ENCODE data around the gene TXNDC5.

The TXNDC5 gene

DNA sequence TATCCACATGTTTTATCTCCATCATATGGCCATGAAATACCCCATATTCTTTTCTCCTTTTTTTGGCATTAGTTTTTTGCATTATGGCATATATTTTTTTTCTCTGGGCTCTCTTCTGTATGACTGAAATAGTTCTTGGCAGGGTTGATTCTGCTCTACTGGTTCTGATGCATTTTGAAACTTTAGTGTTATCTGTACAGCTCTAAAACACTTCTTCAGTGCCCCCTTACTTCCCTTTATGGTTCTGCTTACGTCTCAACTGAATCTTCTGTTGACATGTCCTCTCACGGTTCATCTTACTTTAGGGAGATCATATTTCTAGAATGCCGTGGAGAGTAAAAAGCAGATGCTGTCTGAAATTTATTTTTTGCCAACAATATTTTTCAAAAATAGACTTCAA is 23.2 kb upstream of the TXNDC5 start:
- Histone ChIP-seq H3K27ac (no peak overlapping the region), H3K27me3 (no peaks in the 10 kb centered on the region), H3K4me1 (no peaks in the 10 kb centered on the region), H3K4me3 (no peak overlapping the region), H3K36me3 (no peaks in the 10 kb centered on the region), H3K9me3 (no peaks in the 10 kb centered on the region)
- TF ChIP-seq, protein P1, sequence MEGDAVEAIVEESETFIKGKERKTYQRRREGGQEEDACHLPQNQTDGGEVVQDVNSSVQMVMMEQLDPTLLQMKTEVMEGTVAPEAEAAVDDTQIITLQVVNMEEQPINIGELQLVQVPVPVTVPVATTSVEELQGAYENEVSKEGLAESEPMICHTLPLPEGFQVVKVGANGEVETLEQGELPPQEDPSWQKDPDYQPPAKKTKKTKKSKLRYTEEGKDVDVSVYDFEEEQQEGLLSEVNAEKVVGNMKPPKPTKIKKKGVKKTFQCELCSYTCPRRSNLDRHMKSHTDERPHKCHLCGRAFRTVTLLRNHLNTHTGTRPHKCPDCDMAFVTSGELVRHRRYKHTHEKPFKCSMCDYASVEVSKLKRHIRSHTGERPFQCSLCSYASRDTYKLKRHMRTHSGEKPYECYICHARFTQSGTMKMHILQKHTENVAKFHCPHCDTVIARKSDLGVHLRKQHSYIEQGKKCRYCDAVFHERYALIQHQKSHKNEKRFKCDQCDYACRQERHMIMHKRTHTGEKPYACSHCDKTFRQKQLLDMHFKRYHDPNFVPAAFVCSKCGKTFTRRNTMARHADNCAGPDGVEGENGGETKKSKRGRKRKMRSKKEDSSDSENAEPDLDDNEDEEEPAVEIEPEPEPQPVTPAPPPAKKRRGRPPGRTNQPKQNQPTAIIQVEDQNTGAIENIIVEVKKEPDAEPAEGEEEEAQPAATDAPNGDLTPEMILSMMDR (IDR thresholded peaks at IDR 0.05) = no peak
- intact Hi-C loops (cut with DNase I; ENCODE audit: low total_unique reads) = no loop called here
- DNase-seq = no peak

DNA sequence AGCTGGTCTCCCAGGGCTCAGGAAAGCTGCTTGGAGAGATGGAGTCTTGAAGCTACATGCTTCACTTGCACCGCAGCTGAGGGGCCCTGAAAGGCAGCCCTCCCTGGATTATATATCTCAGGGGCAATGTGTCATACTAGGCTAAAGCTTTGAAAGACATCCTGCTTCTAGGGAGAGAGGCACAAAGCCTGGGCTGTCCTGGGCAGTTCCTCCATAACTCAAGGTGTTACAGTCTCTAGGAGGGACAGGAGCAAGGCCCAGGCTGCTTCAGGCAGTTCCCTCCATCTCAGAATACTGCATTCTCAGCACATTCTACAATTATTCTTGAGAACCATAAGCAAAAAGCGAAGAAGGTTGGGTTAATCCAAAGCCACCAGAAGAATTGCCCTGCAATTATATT is 22.0 kb upstream of the TXNDC5 start:
- intact Hi-C loops (cut with DNase I; ENCODE audit: low total_unique reads) = no loop called here
- no peak overlapping the region for H3K4me3 ChIP-seq
- H3K9me3 ChIP-seq = no peaks in the 10 kb centered on the region
- no peak overlapping the region for H3K27ac ChIP-seq
- DNase-seq = no peak
- H3K27me3 ChIP-seq = no peaks in the 10 kb centered on the region
- TF ChIP-seq, protein P1 (IDR thresholded peaks at IDR 0.05) = no peak
- no peaks in the 10 kb centered on the region for H3K36me3 ChIP-seq
- no peaks in the 10 kb centered on the region for H3K4me1 ChIP-seq

DNA sequence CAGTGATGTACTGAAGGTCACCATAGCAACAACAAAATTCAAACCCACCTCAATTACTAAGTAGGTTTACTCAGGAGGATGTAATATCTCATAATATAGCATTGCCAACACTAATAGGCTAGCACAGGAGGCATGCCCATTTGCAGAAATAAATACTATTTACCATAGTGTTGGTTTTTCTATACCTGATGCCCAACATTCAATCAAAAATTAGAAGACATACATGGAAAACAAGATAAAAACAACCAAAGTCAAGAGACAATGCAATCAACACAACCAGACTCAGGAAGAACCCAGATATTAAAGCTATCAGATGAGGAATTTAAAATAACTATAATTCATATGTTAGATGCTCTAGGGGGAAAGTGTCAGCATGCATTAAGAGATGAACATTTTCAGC is 14.3 kb upstream of the TXNDC5 start:
- DNase-seq = no peak
- intact Hi-C loops (cut with DNase I; ENCODE audit: low total_unique reads) = no loop called here

DNA sequence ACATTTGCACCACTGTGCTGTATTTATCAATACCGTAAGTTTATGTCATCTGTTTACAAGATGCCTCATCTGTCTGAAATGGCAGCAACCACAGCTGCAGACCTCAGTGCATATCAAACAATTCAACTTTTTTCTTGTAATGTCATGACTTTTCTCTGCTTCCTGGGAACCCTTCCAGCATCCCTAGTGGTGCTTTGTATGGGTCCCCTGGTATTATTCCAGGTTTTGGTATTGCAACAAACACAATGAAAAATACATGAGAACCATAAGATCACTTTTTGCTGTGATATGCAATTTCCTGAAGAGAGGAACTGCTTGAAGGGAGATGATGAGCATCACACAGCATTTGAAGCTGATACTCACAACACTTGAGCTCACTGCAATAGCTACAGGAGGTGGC is 12.0 kb upstream of the TXNDC5 start:
- no peak for DNase-seq
- TF ChIP-seq, protein P1 (IDR thresholded peaks at IDR 0.05) = no peak
- Histone ChIP-seq H3K36me3 (no peaks in the 10 kb centered on the region), H3K27ac (no peak overlapping the region), H3K9me3 (peaks cover 0 to 17% (median 17%) of the 10 kb centered on the region in 3 donors), H3K27me3 (peaks cover 0 to 2% of the 10 kb centered on the region in 2 donors), H3K4me1 (no peaks in the 10 kb centered on the region), H3K4me3 (no peak overlapping the region)
- intact Hi-C loops (cut with DNase I; ENCODE audit: low total_unique reads) = no loop called here

More for the DNA sequence above, 14.3 kb upstream of the TXNDC5 start:
- Histone ChIP-seq H3K9me3 (peaks cover 0 to 17% (median 17%) of the 10 kb centered on the region in 3 donors), H3K4me1 (no peaks in the 10 kb centered on the region), H3K27me3 (no peaks in the 10 kb centered on the region), H3K27ac (no peak overlapping the region), H3K36me3 (no peaks in the 10 kb centered on the region), H3K4me3 (no peak overlapping the region)
- TF ChIP-seq, protein P1 (IDR thresholded peaks at IDR 0.05) = no peak

DNA sequence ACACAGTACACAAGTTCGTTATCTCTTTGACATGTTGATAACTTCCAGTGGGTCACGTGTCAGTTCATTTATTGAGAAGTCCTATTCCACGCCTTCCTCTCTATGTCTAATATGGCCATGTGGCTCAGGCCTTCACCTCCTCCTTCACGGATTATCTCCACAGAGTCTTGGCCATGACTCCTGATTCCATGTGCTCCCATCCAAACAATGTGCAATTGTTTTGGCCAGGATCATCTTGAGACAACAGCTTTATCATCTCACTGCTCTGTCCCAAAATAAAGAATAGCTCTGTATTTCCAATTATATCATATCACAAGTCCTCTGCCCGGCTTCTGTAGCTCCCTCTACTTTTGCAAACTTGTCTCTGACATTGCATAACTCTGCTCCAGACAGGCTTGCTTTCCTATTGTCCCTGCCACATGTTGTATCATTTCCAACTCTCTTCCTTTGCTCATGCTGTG is 11.1 kb upstream of the TXNDC5 start:
- no peaks in the 10 kb centered on the region for H3K36me3 ChIP-seq
- no peak overlapping the region for H3K4me3 ChIP-seq
- H3K4me1 ChIP-seq = no peaks in the 10 kb centered on the region
- no peak overlapping the region for H3K27ac ChIP-seq
- peaks cover 0 to 2% of the 10 kb centered on the region in 2 donors for H3K27me3 ChIP-seq
- TF ChIP-seq, protein P1 (IDR thresholded peaks at IDR 0.05) = no peak
- peaks cover 0 to 17% (median 17%) of the 10 kb centered on the region in 3 donors for H3K9me3 ChIP-seq
- DNase-seq = no peak
- intact Hi-C loops (cut with DNase I; ENCODE audit: low total_unique reads) = no loop called here

DNA sequence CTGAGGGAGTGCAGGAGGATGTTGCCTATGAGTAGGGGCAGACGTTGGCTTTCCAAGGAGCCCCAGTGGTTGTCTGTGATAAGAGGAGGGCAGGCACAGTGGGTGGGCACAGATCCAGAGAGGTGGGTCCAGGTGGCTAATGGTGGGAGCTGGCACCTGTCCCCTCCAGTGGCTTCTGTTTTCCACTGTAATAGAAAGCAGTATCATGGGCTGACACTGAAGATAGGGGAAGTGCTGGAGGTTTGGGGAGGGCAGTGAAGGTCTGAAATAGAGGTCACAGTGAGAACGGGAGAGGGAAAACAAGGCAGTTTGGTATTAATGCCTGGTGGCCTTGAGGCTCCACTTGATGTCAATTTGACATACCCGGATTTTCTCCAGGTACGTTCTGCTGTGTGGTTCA is 10.5 kb upstream of the TXNDC5 start:
- Histone ChIP-seq H3K36me3 (no peaks in the 10 kb centered on the region), H3K27ac (no peak overlapping the region), H3K9me3 (peaks cover 0 to 15% (median 15%) of the 10 kb centered on the region in 3 donors), H3K4me3 (no peak overlapping the region), H3K4me1 (no peaks in the 10 kb centered on the region), H3K27me3 (peaks cover 0 to 2% of the 10 kb centered on the region in 2 donors)
- no peak for DNase-seq
- intact Hi-C loops (cut with DNase I; ENCODE audit: low total_unique reads) = no loop called here
- TF ChIP-seq, protein P1 (IDR thresholded peaks at IDR 0.05) = no peak
